ENCODE measurements around the gene SASH1.
"Not testable (repeated sequence)": the region's sequence is repeated elsewhere in the genome, so short reads cannot be mapped to it uniquely, and the experiment has no call there.

Gene SASH1

GRCh38 chr6:148329596-148330381 lies 12.8 kb upstream of the SASH1 start:
- DNase-seq, result no peak

- DNase-seq, result no peak
Measured at GRCh38 chr6:148332088-148332487, 10.6 kb upstream of the SASH1 start.

- DNase-seq, result no peak
Measured at GRCh38 chr6:148336901-148337300, 5.7 kb upstream of the SASH1 start.

- no peak for DNase-seq
Measured at GRCh38 chr6:148339766-148340165, 2.9 kb upstream of the SASH1 start.

- DNase-seq, result no peak
Measured at GRCh38 chr6:148340586-148341297, 1.9 kb upstream of the SASH1 start.

GRCh38 chr6:148342100-148342349 lies 613 bp upstream of the SASH1 start:
- DNase-seq, result no peak

- DNase-seq, result no peak
Measured at GRCh38 chr6:148343047-148343782, 577 bp downstream of the SASH1 start.

GRCh38 chr6:148345176-148345575 lies 2.5 kb downstream of the SASH1 start:
- DNase-seq, result no peak

GRCh38 chr6:148345578-148345977 lies 2.9 kb downstream of the SASH1 start:
- no peak for DNase-seq

- DNase-seq, result no peak
Measured at GRCh38 chr6:148346681-148347440, 4.2 kb downstream of the SASH1 start.

- DNase-seq, result no peak
Measured at GRCh38 chr6:148347441-148348054, 4.9 kb downstream of the SASH1 start.

GRCh38 chr6:148348335-148348734 lies 5.7 kb downstream of the SASH1 start:
- no peak for DNase-seq

GRCh38 chr6:148348778-148349177 lies 6.1 kb downstream of the SASH1 start:
- DNase-seq, result no peak

GRCh38 chr6:148349466-148349865 lies 6.8 kb downstream of the SASH1 start:
- DNase-seq, result no peak

- no peak for DNase-seq
Measured at GRCh38 chr6:148351309-148351708, 8.7 kb downstream of the SASH1 start.

GRCh38 chr6:148352421-148352820 lies 9.8 kb downstream of the SASH1 start:
- DNase-seq, result not testable (repeated sequence)

GRCh38 chr6:148358196-148358785 lies 15.7 kb downstream of the SASH1 start:
- DNase-seq, result no peak

GRCh38 chr6:148359228-148359627 lies 16.6 kb downstream of the SASH1 start:
- DNase-seq, result no peak

- no peak for DNase-seq
Measured at GRCh38 chr6:148364056-148364824, 21.6 kb downstream of the SASH1 start.

GRCh38 chr6:148365041-148365440 lies 22.4 kb downstream of the SASH1 start:
- DNase-seq, result no peak

- DNase-seq, result no peak
Measured at GRCh38 chr6:148367411-148368024, 24.9 kb downstream of the SASH1 start.
